ENCODE measurements around the gene OR8S1. TPM values are rescaled to one million over a fixed set of nuclear protein-coding genes. Genes with fewer than 3 reads are reported as not detected.

OR8S1 gene, protein sequence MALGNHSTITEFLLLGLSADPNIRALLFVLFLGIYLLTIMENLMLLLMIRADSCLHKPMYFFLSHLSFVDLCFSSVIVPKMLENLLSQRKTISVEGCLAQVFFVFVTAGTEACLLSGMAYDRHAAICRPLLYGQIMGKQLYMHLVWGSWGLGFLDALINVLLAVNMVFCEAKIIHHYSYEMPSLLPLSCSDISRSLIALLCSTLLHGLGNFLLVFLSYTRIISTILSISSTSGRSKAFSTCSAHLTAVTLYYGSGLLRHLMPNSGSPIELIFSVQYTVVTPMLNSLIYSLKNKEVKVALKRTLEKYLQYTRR
- total RNA-seq (2022; extraction: Qiagen RNA extraction; ENCODE audit: low read depth) = not detected in 5 replicates

GRCh38 chr12:48525332-48525731, at the start of gene OR8S1:
OR8S1 (plus strand) TSS chr12:48525632; CDS start chr12:48525632, 0 bp downstream.

GRCh38 chr12:48482198-48482597, 43.2 kb upstream of the OR8S1 start, which contains the start of gene C12orf54:
C12orf54 (plus strand) TSS chr12:48482498; CDS start chr12:48483297, 799 bp downstream.

DNA sequence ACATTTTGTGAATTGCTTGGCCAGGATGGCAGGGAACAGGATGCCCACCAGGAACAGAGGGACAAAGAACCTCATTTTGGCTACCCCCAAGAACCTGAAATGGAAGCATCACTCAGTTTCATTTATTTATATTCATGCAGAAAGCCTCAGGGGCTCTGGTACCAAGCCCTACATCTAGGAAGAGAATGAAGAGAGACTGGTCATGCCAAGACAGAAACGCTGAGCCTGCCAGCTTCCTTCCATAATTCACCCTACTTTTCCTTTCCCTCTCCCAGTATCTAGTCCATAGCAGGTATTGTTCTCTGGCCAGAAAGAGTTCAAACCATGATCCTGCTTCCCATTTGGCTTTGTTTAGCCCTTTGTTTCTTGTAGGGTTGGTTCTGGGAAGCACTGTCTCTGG, 44.5 kb downstream of the OR8S1 start, which contains the start of gene LALBA:
LALBA (minus strand) TSS at position 101 of the 400 bp plus-strand sequence; CDS start at position 75, 26 bp downstream.

Other genes starting within 250 kb of the OR8S1 start
- gene ZNF641, start 174.7 kb upstream of the OR8S1 start, total RNA-seq (2022; extraction: Qiagen RNA extraction; ENCODE audit: low read depth) = 5.4 to 7.2 TPM (median 6.4 TPM) in 5 replicates
- not detected in 5 replicates for gene ANP32D, start 53.1 kb upstream of the OR8S1 start, total RNA-seq (2022; extraction: Qiagen RNA extraction; ENCODE audit: low read depth)
- gene C12orf54, start 43.1 kb upstream of the OR8S1 start, total RNA-seq (2022; extraction: Qiagen RNA extraction; ENCODE audit: low read depth) = not detected in 5 replicates
- gene LALBA, start 44.4 kb downstream of the OR8S1 start, total RNA-seq (2022; extraction: Qiagen RNA extraction; ENCODE audit: low read depth) = not detected in 5 replicates
- 30.4 to 45.9 TPM (median 36.6 TPM) in 5 replicates for gene KANSL2, start 156.6 kb downstream of the OR8S1 start, total RNA-seq (2022; extraction: Qiagen RNA extraction; ENCODE audit: low read depth)
- 8.8 to 16.7 TPM (median 13.5 TPM) in 5 replicates for gene CCNT1, start 191.1 kb downstream of the OR8S1 start, total RNA-seq (2022; extraction: Qiagen RNA extraction; ENCODE audit: low read depth)